Keratinocyte (primary cell): ENCODE measurements around the gene TIMM22. TPM values are rescaled to one million over a fixed set of nuclear protein-coding genes. Genes with fewer than 3 reads are reported as not detected.
A peak's percentile ranks its signal among the peaks of the same experiment; 100 is the strongest.

Source experiments
- DNase-seq: peaks from one replicate; pipeline ENCODE4 v3.0.0-alpha.2; 2011; ENCODE audit warnings: low read depth, missing footprints, low spot score
- FAIRE-seq: peaks from 2 replicates; lab custom pipeline; 2011; peaks lifted over from hg19 to GRCh38; lab: Jason Lieb, UNC
- H2AFZ ChIP-seq: 2 replicates; pipeline ENCODE4 v1.6.0; 2012; ENCODE audit warnings: low read length, control low read depth, inconsistent platforms; ENCODE audit not compliant: control insufficient read depth
- H3K27ac ChIP-seq: 2 replicates; pipeline ENCODE4 v1.5.1; 2011; ENCODE audit warnings: low read length; ENCODE audit not compliant: control insufficient read depth, insufficient read depth
- H3K27me3 ChIP-seq: 3 replicates; pipeline ENCODE4 v1.6.0; 2011; ENCODE audit warnings: low read length; ENCODE audit not compliant: control insufficient read depth, insufficient read depth; ENCODE audit errors: extremely low read depth
- H3K36me3 ChIP-seq, 2 experiments: 2 replicates in 1 of 2; 3 replicates in 1 of 2; pipeline ENCODE4 v1.5.1; 2011; ENCODE audit warnings: low read length in 2 of 2, mild to moderate bottlenecking in 1 of 2; ENCODE audit not compliant: control insufficient read depth in 2 of 2, insufficient read depth in 2 of 2; ENCODE audit errors: extremely low read depth in 1 of 2
- H3K4me1 ChIP-seq: 3 replicates; pipeline ENCODE4 v1.5.1; 2011; ENCODE audit warnings: low read length; ENCODE audit not compliant: control insufficient read depth, insufficient read depth; ENCODE audit errors: extremely low read depth
- H3K4me2 ChIP-seq: 3 replicates; pipeline ENCODE4 v1.6.0; 2011; ENCODE audit warnings: low read depth, low read length; ENCODE audit not compliant: control insufficient read depth, insufficient read depth; ENCODE audit errors: extremely low read depth
- H3K4me3 ChIP-seq, 3 experiments: fragments of 200-600 bp in 1 of 3; sonication (generic) in 1 of 3; 2 replicates in 2 of 3; 3 replicates in 1 of 3; pipeline ENCODE4 v1.5.1; 2011 to 2016; ENCODE audit warnings: low read length in 3 of 3, mild to moderate bottlenecking in 3 of 3, control low read depth in 2 of 3, inconsistent platforms in 1 of 3, low read depth in 1 of 3, mixed read lengths in 1 of 3, mixed run types in 1 of 3, moderate library complexity in 1 of 3; ENCODE audit not compliant: control insufficient read depth in 2 of 3, insufficient read depth in 2 of 3; ENCODE audit errors: extremely low read depth in 1 of 3
- H3K79me2 ChIP-seq: 2 replicates; pipeline ENCODE4 v1.6.0; 2012; ENCODE audit warnings: low read length; ENCODE audit not compliant: control insufficient read depth, insufficient read depth
- H3K9ac ChIP-seq: 3 replicates; pipeline ENCODE4 v1.6.0; 2011; ENCODE audit warnings: low read length; ENCODE audit not compliant: control insufficient read depth, insufficient read depth; ENCODE audit errors: extremely low read depth
- H3K9me1 ChIP-seq: 3 replicates; pipeline ENCODE4 v1.6.0; 2011; ENCODE audit warnings: low read length; ENCODE audit not compliant: control insufficient read depth, insufficient read depth; ENCODE audit errors: extremely low read depth
- H3K9me3 ChIP-seq: 2 replicates; pipeline ENCODE4 v1.5.1; 2012; ENCODE audit warnings: low read depth, low read length; ENCODE audit not compliant: control insufficient read depth
- H4K20me1 ChIP-seq: 3 replicates; pipeline ENCODE4 v1.6.0; 2011; ENCODE audit warnings: low read length; ENCODE audit not compliant: control insufficient read depth, insufficient read depth; ENCODE audit errors: extremely low read depth
- EZH2 ChIP-seq: IDR thresholded peaks from one replicate; pipeline ENCODE4 v1.6.1; 2012; ENCODE audit warnings: inconsistent platforms, mild to moderate bottlenecking, low read length, moderate library complexity
- dilution Hi-C: fragments of 300-500 bp; cut with MboI; formaldehyde crosslinking; loops from one replicate; pipeline ENCODE4 v1.7.0; 2020; ENCODE audit warnings: low sequenced_read_pairs; ENCODE audit not compliant: extremely low pct_ligation_motif_present
- polyA plus RNA-seq, 5 experiments: library from polyadenylated mRNA; depleted of rRNA in 3 of 5; stranded (reverse) in 3 of 5; stranded (forward) in 1 of 5; unstranded in 1 of 5; fragments of >200 nt; gene quantifications; 1 replicate in 1 of 5; 2 replicates in 3 of 5; 3 replicates in 1 of 5; pipeline versions ENCODE4 v1.2.1 to v1.2.3, GENCODE V29; 2011 to 2012; ENCODE audit warnings: missing spikeins in 2 of 5, low read depth in 1 of 5, low replicate concordance in 1 of 5
- TF ChIP-seq, protein P1 (sequence below), 3 experiments: IDR thresholded peaks in 1 of 3; conservative IDR thresholded peaks in 1 of 3; optimal IDR thresholded peaks in 1 of 3; 2 replicates in 2 of 3; 3 replicates in 1 of 3; pipeline versions ENCODE3 to v1.5.1; 2011; ENCODE audit warnings: low read length in 3 of 3, mild to moderate bottlenecking in 3 of 3, moderate library complexity in 2 of 3, control low read depth in 1 of 3, inconsistent platforms in 1 of 3; ENCODE audit not compliant: insufficient read depth in 2 of 3; ENCODE audit errors: extremely low read depth in 1 of 3

The TIMM22 gene
- polyA plus RNA-seq, 1 donor (not counting 4 experiments of a cell fraction or from before 2014, with no cell fraction given): 14.4 TPM

DNA sequence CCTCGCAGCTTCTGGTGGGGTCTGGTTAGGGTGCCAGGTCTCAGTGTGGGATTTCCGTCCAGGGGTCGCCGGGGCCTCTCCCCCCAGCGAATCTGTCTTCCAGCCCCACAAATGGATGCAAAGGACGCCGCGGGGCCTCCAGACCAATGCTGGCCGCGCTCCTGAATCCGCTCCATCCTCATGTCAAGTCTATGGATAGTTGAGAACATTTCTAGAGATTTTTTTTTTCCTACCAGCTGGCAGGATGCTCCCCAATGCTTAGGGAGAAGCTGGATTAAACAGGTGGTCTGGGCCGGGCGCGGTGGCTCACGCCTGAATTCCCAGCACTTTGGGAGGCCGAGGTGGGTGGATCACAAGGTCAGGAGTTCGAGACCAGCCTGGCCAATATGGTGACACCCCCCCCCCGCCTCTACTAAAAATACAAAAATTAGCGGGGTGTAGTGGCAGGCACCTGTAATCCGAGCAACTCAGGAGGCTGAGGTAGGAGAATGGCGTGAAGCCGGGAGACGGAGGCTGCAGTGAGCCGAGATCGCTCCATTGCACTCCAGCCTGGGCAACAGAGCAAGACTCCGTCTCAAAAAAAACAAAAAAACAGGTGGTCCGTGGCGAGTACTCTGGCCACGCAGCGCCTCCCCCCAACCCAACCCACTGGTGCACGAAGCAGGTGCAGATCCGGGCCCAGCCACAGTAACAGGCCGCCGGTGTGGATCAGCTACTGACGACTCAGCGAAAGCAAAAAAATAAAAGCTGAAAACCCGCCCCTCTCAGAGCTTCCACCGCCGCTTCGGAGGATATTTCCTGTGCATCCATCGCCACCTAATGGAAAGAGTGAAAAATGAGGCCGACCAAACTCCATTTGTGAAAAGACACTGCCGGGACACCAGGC is 16.3 kb upstream of the TIMM22 start:
- H3K27ac ChIP-seq: no peak overlapping the region
- dilution Hi-C loops: loop anchor here (25.0 kb wide), 1 partner anchor 193 kb away; the partner anchor contains the start of genes GLOD4 and MRM3
- H3K4me1 ChIP-seq: peaks cover 27% of the 10 kb centered on the region
- no peaks in the 10 kb centered on the region for H4K20me1 ChIP-seq
- peak overlapping the region in 2 of 3 experiments; percentile 54 to 59 for H3K4me3 ChIP-seq
- no peak overlapping the region for H3K9ac ChIP-seq
- no peaks in the 10 kb centered on the region for H3K36me3 ChIP-seq
- peaks cover 37% of the 10 kb centered on the region for H3K79me2 ChIP-seq
- H3K27me3 ChIP-seq: no peaks in the 10 kb centered on the region
- no peaks in the 10 kb centered on the region for H3K9me3 ChIP-seq
- DNase-seq: no peak
- peak; percentile 81 for FAIRE-seq
- H3K9me1 ChIP-seq: no peaks in the 10 kb centered on the region
- H3K4me2 ChIP-seq: peak overlapping the region; percentile 76
- TF ChIP-seq, protein P1, sequence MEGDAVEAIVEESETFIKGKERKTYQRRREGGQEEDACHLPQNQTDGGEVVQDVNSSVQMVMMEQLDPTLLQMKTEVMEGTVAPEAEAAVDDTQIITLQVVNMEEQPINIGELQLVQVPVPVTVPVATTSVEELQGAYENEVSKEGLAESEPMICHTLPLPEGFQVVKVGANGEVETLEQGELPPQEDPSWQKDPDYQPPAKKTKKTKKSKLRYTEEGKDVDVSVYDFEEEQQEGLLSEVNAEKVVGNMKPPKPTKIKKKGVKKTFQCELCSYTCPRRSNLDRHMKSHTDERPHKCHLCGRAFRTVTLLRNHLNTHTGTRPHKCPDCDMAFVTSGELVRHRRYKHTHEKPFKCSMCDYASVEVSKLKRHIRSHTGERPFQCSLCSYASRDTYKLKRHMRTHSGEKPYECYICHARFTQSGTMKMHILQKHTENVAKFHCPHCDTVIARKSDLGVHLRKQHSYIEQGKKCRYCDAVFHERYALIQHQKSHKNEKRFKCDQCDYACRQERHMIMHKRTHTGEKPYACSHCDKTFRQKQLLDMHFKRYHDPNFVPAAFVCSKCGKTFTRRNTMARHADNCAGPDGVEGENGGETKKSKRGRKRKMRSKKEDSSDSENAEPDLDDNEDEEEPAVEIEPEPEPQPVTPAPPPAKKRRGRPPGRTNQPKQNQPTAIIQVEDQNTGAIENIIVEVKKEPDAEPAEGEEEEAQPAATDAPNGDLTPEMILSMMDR (optimal IDR thresholded peaks at IDR 0.05 in 1 of 3, IDR thresholded peaks at IDR 0.05 in 1 of 3, conservative IDR thresholded peaks at IDR 0.05 in 1 of 3; ENCODE audit: extremely low read depth in 1 of 3, insufficient read depth in 2 of 3, low read length in 3 of 3): peak; percentile 72 to 80 (median 74)
- no peak for TF ChIP-seq EZH2
- H2AFZ ChIP-seq: no peak overlapping the region

DNA sequence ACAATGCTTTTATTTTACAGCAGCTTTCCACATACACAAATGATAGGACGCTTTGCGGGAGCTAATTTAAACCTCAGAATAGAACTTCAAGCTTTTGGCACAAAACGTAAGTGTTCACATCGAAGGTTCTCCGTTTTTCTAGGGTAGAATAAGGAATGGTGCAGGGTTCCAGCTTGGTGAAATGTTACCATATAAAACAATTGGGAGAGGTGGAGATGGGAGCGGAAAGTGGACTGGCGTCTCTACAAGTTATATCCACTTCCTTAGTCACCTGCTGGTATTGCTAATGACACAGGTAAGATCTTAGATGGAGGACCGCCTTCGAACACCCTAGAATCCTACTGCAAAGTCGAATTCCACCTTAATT is 15.7 kb upstream of the TIMM22 start:
- no peaks in the 10 kb centered on the region for H3K9me1 ChIP-seq
- dilution Hi-C loops: loop anchor here (25.0 kb wide), 1 partner anchor 194 kb away; the partner anchor contains the start of genes GLOD4 and MRM3
- DNase-seq (no peak), FAIRE-seq (no peak)
- H3K79me2 ChIP-seq: peaks cover 31% of the 10 kb centered on the region
- no peak overlapping the region for H3K9ac ChIP-seq
- TF ChIP-seq EZH2: no peak
- no peak overlapping the region for H2AFZ ChIP-seq
- peaks cover 22% of the 10 kb centered on the region for H3K4me1 ChIP-seq
- peak overlapping the region; percentile 64 for H3K4me2 ChIP-seq
- no peak overlapping the region for H3K27ac ChIP-seq
- no peaks in the 10 kb centered on the region for H3K36me3 ChIP-seq
- no peaks in the 10 kb centered on the region for H4K20me1 ChIP-seq
- no peaks in the 10 kb centered on the region for H3K27me3 ChIP-seq
- H3K4me3 ChIP-seq: no peak overlapping the region
- no peaks in the 10 kb centered on the region for H3K9me3 ChIP-seq
